HG02973 (cell line): ENCODE measurements around the gene ATP6V0E2.
"Not testable (repeated sequence)": the region's sequence is repeated elsewhere in the genome, so short reads cannot be mapped to it uniquely, and the experiment has no call there.

ENCODE experiments used
- ATAC-seq: cut with Tn5 transposase; IDR thresholded peaks from one replicate; pipeline ENCODE4 v1.9.1; 2021; ENCODE audit warnings: moderate library complexity; ENCODE audit not compliant: unreplicated experiment

The ATP6V0E2 gene

DNA sequence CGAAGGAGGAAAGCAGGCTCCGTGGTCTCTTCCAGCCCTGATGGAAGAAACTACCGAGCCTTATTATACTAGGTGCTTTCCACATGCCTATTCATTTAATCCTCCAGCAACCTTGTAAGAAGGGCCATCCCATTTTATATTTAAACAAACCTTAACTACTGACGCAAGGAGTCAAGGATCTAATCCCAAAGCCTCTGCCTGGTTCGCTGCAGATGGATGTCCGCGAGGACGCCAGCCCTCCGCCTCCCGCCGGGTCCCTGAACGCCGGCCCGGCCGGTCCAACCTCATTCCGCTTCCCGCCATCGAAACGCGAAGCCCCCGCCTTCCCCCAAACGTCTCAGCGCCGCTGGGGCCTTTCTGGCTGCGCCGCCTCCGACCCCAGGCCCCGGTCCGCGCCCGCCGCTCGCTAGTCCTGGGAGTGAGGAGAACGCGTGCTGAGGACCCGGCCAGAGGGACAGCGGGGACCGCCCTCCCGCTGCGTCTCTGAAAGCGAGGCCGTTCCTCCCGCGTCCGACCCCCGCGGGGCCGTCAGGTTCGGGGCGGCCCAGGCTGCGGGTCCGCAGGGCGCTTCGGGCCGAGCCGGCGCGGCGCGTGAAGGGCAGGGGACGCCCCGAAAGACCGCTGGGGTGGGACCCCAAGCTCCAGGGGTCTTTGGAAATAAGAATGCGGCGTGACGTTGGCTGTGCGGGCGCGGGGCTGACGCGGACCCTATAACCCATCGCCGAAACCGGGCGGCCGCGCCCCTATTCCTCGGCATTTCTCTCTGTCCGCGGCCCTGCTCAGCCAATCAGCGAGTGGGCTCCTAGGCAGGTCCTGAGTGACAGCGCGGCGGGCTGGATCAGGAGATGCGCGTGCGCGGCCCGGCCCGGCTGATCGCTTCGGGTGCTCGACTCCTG is at the start of gene ATP6V0E2:
ATP6V0E2 (plus strand) TSS at position 896 of the 896 bp plus-strand sequence. CDS start 97 bp downstream, outside the sequence.
- ATAC-seq: peak; percentile 88

DNA sequence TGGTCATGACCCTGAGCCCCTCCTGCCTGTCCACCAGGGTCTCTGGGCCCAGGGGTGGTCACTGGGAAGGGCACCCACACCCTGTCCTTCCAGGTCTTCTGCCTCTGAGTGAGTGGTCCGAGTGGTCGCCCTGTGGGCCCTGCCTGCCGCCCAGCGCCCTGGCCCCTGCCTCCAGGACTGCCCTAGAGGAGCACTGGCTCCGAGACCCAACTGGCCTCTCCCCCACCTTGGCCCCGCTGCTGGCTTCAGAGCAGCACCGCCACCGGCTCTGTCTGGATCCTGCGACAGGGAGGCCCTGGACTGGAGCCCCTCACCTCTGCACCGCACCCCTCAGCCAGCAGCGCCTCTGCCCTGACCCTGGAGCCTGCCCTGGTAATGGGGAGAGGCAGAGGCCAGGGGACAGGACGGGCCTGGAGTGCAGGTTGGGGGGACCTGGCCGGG is 49.4 kb upstream of the ATP6V0E2 start:
- no peak for ATAC-seq

DNA sequence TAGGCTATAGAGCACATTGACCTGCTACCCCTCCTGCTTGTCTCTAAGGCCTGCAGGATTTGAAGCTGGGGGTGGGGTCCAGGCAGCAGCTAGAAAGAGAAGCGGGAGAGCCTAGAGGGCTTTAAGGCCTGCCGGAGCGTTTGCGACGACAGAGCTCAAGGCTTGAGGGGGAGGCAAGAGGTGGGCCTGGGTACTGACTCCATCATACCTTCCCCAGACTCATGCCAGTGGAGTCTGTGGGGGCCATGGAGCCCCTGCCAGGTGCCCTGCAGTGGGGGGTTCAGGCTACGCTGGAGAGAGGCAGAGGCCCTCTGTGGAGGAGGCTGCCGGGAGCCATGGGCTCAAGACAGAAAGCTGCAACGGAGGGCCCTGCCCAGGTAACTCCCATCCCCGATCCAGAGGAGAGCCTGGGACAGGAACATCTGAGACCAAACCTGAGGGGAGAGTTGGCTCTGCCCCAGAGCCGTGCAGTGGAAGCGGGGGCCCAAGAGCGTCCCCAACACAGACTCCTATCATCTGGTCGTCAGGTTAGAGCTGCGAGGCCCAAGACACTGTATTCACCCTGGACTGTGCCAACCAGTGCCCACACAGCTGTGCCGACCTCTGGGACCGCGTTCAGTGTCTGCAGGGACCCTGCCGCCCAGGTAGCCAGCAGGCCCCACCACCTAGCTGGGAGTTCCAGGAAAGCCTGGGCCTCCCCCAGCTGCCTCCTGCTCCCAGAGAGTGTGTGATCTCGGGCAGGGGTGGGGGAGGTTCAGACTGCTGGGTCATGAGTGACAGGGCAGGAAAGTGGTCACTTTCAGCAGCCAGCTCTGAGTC is 48.8 kb upstream of the ATP6V0E2 start:
- no peak for ATAC-seq

DNA sequence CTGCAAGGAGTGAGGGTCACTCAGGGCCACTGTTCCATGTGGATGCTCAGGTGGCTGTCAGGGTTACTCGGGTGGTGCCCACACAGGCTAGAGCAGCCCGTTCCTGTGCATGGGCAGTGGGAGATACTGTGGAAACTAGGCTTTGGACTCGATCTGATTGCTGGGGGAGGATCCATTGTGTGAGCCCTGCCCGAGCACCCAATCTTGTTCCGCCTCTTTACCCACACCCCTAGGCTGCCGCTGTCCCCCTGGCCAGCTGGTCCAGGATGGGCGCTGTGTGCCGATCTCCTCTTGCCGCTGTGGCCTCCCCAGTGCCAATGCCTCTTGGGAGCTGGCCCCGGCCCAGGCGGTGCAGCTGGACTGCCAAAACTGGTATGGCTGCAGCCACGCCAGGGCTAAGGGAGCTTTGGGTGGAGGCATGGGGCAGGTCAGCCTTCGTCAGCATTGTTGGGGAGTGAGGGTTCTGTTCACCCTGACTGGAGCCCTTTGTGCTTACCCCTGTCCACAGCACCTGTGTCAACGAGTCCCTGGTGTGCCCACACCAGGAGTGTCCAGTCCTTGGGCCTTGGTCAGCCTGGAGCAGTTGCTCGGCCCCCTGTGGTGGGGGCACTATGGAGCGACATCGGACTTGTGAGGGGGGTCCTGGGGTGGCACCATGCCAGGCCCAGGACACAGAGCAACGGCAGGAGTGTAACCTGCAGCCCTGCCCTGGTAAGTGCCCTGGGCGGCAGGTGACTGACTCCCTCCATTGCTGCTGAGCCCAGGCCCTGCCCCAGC is 48.0 kb upstream of the ATP6V0E2 start:
- ATAC-seq: no peak

DNA sequence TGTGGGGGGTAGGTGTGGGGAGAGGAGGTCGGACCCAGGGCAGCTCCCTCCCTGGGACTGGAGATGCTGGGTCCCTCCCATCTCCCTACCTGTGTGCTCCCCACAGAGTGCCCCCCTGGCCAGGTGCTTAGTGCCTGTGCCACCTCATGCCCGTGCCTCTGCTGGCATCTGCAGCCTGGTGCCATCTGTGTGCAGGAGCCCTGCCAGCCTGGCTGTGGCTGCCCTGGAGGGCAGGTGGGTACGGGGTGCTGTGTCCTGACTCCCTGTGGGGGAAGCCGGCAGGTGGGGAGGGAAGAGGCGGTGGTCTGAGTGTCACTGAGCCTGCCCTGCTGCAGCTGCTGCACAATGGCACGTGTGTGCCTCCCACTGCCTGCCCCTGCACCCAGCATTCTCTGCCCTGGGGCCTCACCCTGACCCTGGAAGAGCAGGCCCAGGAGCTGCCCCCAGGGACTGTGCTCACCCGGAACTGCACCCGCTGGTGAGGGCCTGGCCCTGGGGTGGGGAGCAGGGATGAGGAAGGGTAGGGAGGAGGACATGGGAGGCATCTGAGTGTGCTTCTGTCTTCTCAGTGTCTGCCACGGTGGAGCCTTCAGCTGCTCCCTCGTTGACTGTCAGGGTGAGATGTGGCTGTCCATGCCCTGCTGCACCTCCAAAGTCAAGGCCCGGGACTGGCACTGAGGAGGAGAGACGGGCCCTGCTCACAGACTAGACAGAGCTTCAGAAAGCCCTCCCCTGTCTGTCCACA is 47.3 kb upstream of the ATP6V0E2 start:
- ATAC-seq: no peak

DNA sequence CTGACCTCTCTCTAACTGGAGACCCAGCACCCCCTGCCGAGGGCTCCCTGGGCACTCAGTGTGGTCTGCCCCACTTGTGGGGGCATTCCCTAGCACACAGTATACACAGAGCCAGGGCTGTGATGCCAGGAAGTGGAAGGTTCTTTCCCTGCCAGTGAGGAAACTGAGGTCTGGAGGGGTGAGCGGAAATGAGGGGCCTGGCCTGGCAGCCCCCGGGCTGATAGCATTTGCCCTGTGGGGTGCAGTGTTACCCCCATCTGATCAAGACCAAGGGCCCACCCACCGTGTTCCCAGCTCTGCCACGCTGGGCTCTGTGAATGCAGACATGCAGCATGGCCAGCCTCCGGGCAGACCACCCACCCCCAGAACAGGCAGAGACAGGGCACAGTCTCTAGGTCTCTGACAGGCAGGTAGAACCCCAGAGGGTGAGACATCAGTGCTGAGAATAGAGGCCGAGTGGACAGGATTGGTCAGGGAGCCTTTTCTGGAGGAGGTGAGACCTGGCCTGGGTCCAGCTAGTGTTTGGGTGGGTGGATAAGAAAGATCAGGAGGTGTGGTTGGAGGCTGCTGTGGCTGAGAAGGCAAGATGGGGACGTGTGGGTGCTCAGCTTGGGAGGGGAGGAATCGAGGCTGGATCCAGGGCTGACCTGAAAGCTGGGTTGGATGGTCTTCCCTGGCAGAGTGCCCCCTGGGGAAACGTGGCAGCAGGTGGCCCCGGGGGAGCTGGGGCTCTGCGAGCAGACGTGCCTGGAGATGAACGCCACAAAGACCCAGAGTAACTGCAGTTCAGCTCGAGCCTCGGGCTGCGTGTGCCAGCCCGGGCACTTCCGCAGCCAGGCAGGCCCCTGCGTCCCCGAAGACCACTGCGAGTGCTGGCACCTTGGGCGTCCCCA is 46.4 kb upstream of the ATP6V0E2 start:
- no peak for ATAC-seq

DNA sequence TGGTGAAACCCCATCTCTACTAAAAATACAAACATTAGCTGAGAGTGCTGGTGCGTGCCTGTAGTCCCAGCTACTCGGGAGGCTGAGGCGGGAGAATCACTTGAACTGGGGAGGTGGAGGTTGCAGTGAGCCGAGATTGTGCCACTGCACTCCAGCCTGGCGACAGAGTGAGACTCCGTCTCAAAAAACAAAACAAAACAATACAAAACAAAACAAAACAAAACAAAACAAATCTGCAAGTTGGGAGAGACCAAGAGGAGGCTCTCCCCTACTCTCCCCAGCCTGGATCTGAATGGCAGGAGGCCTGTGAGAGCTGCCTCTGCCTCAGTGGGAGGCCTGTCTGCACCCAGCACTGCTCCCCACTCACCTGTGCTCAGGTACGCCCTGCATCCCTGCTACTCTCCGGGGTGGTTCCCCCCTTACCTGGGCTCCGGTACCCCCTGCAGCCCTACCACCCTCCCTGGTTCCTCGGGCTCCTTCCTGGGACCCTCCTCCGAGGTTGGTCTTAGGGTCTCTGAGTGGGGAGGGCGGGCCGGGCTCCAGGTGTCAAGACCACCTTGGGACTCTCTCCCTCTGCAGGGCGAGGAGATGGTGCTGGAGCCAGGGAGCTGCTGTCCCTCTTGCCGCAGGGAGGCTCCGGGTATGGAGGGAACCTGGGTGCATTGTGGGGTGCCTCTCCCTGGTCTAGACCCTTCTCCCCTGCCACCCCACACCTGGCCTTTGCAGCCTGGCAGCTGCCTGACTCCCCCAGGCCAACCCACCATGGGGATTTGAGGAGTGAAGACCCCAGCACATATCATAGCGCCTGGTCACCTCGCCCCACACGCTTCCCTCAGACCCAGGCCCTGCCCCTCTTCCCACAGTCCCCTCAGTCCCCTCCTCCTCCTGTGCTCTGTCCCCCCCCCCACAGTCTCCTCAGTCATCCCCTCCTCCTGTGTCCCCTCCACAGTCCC is 45.1 kb upstream of the ATP6V0E2 start:
- ATAC-seq: no peak

DNA sequence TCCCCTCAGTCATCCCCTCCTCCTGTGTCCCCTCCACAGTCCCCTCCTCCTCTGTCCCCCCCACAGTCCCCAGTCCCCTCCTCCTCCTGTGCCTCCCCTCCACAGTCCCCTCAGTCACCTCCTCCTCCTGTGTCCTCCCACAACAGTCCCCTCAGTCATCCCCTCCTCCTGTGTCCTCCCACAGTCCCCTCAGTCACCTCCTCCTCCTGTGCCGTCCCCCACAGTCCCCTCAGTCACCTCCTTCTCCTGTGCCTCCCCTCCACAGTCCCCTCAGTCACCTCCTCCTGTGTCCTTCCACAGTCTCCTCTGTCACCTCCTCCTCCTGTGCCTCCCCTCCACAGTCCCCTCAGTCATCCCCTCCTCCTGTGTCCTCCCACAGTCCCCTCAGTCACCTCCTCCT is 43.2 kb upstream of the ATP6V0E2 start:
- not testable (repeated sequence) for ATAC-seq

DNA sequence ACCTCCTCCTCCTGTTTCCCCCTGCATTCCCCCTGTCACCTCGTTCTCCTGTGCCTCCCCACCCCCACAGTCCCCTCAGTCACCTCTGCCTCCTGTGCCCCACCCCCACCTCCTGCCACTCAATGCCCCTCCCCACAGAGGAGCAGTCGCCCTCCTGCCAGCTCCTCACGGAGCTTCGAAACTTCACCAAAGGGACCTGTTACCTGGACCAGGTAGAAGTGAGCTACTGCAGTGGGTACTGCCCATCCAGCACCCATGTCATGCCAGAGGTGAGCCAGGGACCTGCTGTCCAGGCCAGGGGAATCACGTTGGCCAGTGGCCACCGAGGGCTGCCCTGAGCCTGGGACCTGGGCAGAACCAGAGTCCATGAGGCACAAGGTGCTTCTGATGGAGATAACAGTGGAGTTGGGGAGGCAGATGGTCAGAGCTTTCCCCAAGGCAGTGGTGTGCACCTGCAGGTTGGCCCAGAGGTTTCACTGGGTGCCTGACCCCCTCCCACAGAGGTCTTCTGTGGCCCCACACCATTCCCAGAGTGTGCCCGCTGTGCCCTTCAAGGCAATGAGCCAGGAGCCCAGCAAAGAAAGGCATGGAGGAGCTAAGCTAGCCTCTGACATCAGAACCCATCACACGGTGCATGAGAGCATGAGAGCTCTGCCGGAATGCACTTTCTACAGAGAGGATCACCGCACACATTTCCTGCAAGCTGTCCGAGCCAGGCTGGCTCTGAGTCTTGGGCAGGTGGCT is 42.6 kb upstream of the ATP6V0E2 start:
- ATAC-seq: no peak

DNA sequence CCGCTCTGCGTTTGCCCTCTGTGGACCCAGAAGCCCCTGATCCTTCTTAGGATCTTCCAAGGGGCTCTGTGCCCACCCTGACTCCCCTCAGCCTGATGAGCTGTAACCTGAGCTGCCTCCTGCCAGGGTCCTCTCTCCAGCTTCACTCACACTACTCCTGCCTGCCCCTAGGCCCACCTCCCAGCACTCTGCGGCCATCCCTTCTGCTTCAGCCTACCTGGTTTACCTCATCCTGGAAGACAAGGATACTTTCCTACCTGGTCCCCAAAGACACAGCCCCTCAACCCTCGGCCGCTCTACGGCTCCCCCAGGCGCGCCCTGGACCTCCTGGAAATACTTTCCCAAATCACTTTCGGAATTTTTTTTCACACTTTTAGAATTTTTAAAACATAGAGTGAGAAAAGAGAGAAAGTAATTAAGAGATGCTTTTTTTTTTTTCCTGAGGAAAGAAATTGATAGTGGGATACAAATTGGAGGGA is 42.0 kb upstream of the ATP6V0E2 start:
- ATAC-seq: no peak

DNA sequence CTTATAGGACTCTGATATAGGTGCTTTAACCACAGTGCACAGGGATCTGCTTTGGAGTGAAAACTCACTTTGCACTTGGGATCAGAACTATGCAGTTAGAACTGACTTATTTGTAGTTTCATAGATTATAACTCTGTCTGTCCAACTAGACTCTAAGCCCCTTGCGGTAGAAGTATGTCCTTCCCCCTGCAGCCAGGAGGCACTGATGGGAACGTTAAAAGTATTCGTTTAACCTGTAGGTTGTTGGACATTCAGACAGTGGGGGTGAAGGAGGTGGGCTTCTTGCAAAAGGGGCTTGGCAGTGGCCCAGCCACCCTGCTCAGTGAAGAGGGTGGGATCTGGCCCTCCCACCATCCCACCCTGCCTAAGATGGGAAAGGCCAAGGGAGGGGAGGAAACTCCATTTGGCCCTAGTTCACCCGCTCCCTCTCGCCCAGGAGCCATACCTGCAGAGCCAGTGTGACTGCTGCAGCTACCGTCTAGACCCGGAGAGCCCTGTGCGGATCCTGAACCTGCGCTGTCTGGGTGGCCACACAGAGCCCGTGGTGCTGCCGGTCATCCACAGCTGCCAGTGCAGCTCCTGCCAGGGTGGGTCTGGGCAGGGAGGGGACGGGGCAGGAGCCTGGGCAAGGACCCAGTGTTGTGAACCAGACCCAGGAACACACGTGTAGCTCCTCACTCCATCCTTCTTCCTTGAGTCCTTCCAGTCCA is 41.3 kb upstream of the ATP6V0E2 start:
- no peak for ATAC-seq

DNA sequence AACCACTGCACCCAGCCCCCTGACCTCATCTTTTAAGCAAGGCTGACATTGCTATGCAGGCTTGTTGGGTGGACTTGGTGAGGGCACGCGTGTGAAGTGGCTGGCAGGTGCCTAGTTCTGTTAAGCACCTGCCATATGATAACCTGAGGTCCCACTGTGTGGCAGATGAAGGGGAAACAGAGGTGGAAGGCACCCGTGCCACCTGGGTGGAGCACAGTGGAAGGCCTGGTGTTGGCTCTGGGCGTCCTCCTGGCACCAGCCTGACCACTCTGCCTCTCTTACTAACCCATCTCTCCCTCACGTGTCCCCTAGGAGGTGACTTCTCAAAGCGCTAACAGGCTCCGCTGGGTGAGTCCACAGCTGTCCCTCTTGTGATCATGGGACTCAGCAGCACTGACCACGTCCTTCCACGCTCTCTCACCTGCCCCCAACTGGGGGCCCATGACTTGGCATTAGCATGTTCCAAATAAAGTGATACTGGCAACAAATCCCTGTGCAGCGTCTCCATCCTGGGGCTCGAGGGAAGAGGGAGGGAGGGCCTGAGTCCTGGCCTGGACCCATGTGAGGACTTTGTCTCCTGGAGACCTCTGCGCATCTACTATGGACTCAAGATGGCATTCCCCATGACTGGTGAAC is 40.2 kb upstream of the ATP6V0E2 start:
- no peak for ATAC-seq

DNA sequence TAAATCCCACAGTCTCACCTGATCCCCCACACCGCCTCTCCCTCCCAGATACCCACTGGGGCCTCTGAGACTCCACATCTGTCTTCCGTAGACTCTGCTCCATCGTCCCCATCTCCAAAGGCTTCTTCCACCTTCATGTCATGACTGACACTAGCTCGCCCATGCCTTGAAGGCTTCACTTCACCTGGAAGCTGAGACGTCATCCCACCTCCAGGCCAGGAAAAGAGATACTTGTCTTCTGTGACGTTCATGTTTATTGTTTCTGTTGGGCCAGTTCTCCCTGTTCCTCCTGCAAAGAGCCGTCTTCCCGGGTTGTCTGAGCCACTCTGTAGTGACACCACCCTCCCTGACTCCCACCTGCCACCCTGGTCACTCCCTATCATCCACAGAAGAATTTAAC is 39.2 kb upstream of the ATP6V0E2 start:
- ATAC-seq: no peak

DNA sequence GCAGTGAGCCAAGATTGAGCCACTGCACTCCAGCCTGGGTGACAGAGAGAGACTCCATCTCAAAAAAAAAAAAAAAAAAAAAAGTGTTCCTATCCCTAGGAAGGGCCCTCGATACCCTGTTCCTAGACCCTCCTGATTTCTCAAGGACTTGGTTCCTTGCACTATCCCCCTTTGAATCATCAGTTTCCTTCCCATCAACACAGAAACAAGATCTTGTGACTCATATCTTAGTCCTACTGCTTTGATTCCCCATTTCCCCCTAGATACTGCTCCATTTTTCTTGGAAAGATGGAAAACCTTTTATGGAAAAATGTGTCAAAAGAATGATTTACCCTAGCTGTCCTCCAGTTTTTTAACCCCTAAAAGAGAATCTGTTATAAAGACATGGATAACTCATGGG is 37.3 kb upstream of the ATP6V0E2 start:
- ATAC-seq: no peak

DNA sequence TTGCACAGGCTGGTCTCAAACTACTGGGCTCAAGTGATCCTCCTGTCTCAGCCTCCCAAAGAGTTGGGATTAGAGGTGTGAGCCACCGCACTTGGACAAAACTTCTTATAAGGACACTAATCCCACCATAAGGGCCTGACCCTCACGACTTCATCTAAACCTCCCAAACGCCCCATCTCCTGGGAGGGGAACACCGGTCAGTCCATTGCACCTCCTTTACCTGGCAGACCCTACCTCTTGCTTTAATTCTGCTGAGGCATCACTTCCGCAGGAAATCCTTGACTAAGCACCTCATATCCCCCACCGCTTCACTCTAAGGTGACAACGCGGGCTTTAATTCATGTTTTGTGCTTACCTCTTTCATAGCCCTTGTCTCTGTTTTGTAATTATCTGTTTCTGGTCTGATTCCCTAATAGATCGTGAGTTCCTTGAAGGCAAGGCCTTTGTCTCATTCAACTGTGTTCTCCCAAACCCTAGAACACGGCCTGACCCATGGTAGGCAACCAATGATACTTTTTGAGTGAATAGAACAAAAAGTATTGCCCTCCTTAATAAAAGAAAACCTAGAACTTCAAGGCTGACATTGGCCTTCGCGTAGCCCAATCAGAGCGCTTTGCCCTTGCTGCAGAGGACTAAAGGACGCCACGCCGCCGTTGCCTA is 36.1 kb upstream of the ATP6V0E2 start:
- ATAC-seq: no peak
